ENCODE measurements around the gene CACNA1B. TPM values are rescaled to one million over a fixed set of nuclear protein-coding genes. Genes with fewer than 3 reads are reported as not detected.
A peak's percentile ranks its signal among the peaks of the same experiment; 100 is the strongest.
"Not testable (repeated sequence)": the region's sequence is repeated elsewhere in the genome, so short reads cannot be mapped to it uniquely, and the experiment has no call there.

The CACNA1B gene
- total and polyA plus RNA-seq, 2 donors from 2014 or later: 0.03 TPM; not detected in 1

DNA sequence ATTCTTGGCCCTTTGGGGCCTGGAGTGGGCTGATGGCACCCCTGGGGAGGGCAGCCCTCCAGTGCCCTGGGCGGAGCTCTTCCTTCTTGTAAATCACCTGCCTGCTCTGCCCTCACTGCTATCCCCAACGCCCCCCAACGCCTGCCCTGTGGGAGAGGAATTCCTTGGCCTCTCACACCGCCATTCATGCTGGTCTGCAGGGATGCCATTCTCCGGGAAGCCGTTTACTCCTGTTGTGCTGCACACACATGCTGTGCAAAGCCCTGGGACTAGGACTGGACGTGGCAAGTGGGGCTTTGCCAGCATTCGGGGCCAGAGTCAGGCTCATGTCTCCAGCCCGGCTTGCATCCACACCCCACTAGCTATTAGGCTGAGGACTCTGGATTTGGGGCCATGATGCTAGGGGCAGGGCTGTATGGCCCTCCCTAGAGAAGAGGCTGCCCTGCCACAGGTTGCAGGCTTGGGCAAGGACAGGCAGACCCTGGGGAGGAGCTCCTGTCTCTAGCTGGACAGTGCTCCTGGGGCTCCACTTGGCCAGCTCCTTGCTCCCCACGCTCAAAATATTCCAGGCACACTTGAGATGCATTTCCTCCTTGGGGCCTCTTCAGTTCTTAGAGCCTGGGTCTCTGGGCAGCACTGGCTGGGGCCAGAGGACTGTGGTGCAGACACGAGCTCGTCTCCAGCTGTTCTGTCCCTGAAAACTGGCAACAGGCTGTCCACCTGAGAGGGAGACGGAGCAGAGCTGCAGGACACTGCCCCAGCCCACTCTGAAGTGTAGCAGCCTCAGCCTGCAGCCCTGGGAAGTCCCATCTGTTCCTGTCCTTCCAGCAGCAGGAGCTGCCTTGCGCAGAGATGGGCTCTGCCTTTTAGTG is 226.9 kb downstream of the CACNA1B start:
- Histone ChIP-seq H3K9ac (ENCODE audit: low read length in 3 of 3) (no peak overlapping the region), H3K36me3 (ENCODE audit: control insufficient read depth in 2 of 3, insufficient read depth in 3 of 3, low read length in 3 of 3) (no peaks in the 10 kb centered on the region), H3K27ac (ENCODE audit: low read depth in 2 of 2, low read length in 2 of 2) (no peak overlapping the region), H3K4me1 (ENCODE audit: control insufficient read depth in 2 of 3, insufficient read depth in 2 of 3, low read depth in 1 of 3, low read length in 3 of 3) (no peaks in the 10 kb centered on the region), H3K9me3 (ENCODE audit: control insufficient read depth in 2 of 3, insufficient read depth in 1 of 3, low read length in 3 of 3) (no peaks in the 10 kb centered on the region), H3K27me3 (ENCODE audit: control insufficient read depth, insufficient read depth, low read length) (no peaks in the 10 kb centered on the region), H3K4me3 (ENCODE audit: low read length in 3 of 3) (no peak overlapping the region)
- FAIRE-seq: no peak
- TF ChIP-seq, protein P1, sequence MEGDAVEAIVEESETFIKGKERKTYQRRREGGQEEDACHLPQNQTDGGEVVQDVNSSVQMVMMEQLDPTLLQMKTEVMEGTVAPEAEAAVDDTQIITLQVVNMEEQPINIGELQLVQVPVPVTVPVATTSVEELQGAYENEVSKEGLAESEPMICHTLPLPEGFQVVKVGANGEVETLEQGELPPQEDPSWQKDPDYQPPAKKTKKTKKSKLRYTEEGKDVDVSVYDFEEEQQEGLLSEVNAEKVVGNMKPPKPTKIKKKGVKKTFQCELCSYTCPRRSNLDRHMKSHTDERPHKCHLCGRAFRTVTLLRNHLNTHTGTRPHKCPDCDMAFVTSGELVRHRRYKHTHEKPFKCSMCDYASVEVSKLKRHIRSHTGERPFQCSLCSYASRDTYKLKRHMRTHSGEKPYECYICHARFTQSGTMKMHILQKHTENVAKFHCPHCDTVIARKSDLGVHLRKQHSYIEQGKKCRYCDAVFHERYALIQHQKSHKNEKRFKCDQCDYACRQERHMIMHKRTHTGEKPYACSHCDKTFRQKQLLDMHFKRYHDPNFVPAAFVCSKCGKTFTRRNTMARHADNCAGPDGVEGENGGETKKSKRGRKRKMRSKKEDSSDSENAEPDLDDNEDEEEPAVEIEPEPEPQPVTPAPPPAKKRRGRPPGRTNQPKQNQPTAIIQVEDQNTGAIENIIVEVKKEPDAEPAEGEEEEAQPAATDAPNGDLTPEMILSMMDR (IDR thresholded peaks at IDR 0.05; ENCODE audit: borderline replicate concordance, extremely low read depth, insufficient read depth): no peak
- DNase-seq: peak in 2 of 5 donors; percentile 4 to 35
- intact Hi-C loops (cut with DNase I): no loop called here

DNA sequence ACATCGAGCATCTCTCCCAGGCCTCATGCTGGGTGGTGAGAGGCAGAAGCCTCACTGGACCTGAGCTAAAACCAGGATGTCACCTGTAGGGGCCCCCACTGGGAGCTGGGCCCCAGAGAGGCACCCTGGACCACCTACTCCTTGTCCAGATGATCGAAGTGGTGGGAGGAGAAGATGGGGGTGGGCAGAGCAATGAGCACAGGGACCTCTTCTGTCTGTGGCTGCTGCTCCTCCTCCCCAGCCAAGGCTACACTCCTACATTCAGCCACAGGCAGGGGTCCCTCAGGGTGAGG is 227.5 kb downstream of the CACNA1B start:
- Histone ChIP-seq H3K4me1 (ENCODE audit: control insufficient read depth in 2 of 3, insufficient read depth in 2 of 3, low read depth in 1 of 3, low read length in 3 of 3) (no peaks in the 10 kb centered on the region), H3K27ac (ENCODE audit: low read depth in 2 of 2, low read length in 2 of 2) (no peak overlapping the region), H3K4me3 (ENCODE audit: low read length in 3 of 3) (no peak overlapping the region), H3K9ac (ENCODE audit: low read length in 3 of 3) (no peak overlapping the region), H3K36me3 (ENCODE audit: control insufficient read depth in 2 of 3, insufficient read depth in 3 of 3, low read length in 3 of 3) (no peaks in the 10 kb centered on the region), H3K27me3 (ENCODE audit: control insufficient read depth, insufficient read depth, low read length) (no peaks in the 10 kb centered on the region), H3K9me3 (ENCODE audit: control insufficient read depth in 2 of 3, insufficient read depth in 1 of 3, low read length in 3 of 3) (no peaks in the 10 kb centered on the region)
- peak in 1 of 5 donors; percentile 1 for DNase-seq
- TF ChIP-seq, protein P1 (IDR thresholded peaks at IDR 0.05; ENCODE audit: borderline replicate concordance, extremely low read depth, insufficient read depth): no peak
- intact Hi-C loops (cut with DNase I): no loop called here
- FAIRE-seq: no peak

DNA sequence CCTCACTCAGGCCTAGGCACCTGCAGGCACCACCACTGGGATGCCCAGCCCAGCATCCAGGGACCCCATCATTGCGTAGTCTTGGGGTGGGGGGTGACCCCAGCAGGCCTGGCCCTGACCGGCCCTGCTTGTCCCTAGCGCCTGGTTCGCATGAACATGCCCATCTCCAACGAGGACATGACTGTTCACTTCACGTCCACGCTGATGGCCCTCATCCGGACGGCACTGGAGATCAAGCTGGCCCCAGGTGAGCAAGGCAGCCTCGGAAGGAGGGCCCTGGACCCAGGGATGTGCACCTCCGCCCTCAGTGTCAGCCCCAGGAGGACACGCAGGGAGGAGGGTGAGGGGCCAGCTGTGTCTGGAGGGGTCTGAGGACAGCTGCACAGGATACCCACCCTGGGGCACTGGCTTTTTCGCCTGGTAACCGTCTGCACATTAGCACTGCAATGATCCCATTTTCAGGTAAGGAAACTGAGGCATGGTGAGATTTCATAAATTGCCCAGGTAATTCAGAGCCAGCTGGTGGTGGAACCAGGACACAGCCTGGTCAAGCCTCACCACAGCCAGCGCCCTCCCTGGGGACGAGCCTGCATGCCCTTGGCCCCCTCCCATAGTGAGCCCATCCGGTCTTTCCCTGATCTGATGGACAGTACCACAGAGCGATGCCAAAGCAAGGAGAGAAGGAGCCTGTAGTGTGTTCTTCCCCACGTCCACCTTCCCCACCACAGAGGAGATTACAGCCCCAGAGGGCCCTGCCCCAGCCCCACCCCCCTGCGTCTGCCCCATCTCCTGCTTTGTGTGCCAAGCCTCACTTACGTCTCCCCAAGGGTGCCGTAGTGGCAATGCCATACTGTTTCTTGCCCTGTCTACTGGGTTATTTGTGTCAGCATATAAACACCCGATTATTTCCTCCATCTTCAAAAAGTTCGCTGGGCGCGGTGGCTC is 228.3 kb downstream of the CACNA1B start:
- FAIRE-seq (no peak), DNase-seq (peak in 2 of 5 donors; percentile 4 to 56)
- intact Hi-C loops (cut with DNase I): no loop called here
- no peak overlapping the region for H3K27ac ChIP-seq (ENCODE audit: low read depth in 2 of 2, low read length in 2 of 2)
- no peak overlapping the region for H3K4me3 ChIP-seq (ENCODE audit: low read length in 3 of 3)
- no peaks in the 10 kb centered on the region for H3K27me3 ChIP-seq (ENCODE audit: control insufficient read depth, insufficient read depth, low read length)
- TF ChIP-seq, protein P1 (IDR thresholded peaks at IDR 0.05; ENCODE audit: borderline replicate concordance, extremely low read depth, insufficient read depth): no peak
- H3K36me3 ChIP-seq (ENCODE audit: control insufficient read depth in 2 of 3, insufficient read depth in 3 of 3, low read length in 3 of 3): no peaks in the 10 kb centered on the region
- no peak overlapping the region for H3K9ac ChIP-seq (ENCODE audit: low read length in 3 of 3)
- no peaks in the 10 kb centered on the region for H3K4me1 ChIP-seq (ENCODE audit: control insufficient read depth in 2 of 3, insufficient read depth in 2 of 3, low read depth in 1 of 3, low read length in 3 of 3)
- no peaks in the 10 kb centered on the region for H3K9me3 ChIP-seq (ENCODE audit: control insufficient read depth in 2 of 3, insufficient read depth in 1 of 3, low read length in 3 of 3)

DNA sequence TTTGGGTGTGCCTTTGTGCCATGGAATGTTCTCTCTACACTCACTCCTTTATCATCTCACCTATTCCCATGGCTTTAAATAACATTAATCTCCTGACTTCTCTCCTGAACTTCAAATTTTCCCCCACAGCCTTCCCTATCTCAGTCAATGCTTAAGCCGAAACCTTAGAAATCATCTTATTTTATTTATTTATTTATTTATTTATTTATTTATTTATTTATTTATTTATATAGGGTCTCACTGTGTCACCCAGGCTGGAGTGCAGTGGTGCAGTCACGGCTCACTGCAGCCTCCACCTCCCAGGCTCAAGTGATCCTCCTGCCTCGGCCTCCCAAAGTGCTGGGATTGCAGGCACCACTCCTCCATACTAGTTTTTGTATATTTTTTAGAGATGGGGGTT is 229.5 kb downstream of the CACNA1B start:
- intact Hi-C loops (cut with DNase I); FAIRE-seq; H3K4me1 ChIP-seq (ENCODE audit: control insufficient read depth in 2 of 3, insufficient read depth in 2 of 3, low read depth in 1 of 3, low read length in 3 of 3); H3K27me3 ChIP-seq (ENCODE audit: control insufficient read depth, insufficient read depth, low read length); H3K9me3 ChIP-seq (ENCODE audit: control insufficient read depth in 2 of 3, insufficient read depth in 1 of 3, low read length in 3 of 3); H3K9ac ChIP-seq (ENCODE audit: low read length in 3 of 3); H3K4me3 ChIP-seq (ENCODE audit: low read length in 3 of 3); H3K27ac ChIP-seq (ENCODE audit: low read depth in 2 of 2, low read length in 2 of 2); H3K36me3 ChIP-seq (ENCODE audit: control insufficient read depth in 2 of 3, insufficient read depth in 3 of 3, low read length in 3 of 3): not testable (repeated sequence)
- DNase-seq: peak in 1 of 5 donors; percentile 13

Data from kidney (tissue), 14 donors.